DND-41 (cell line): ENCODE results near the gene AKR7A3.

Source experiments
- ATAC-seq: fragments of 200-7000 bp; cut with Tn5 transposase; 3 replicates; pipeline ENCODE4 v1.9.1; 2021; ENCODE audit warnings: low read depth; ENCODE audit not compliant: insufficient read depth
- DNase-seq: peaks from one replicate; pipeline ENCODE4 v3.0.0-alpha.2; 2020
- H2AFZ ChIP-seq: 2 replicates; pipeline ENCODE4 v1.6.0; 2012; ENCODE audit warnings: low read depth, low read length
- H3K27ac ChIP-seq: 2 replicates; pipeline ENCODE4 v1.5.1; 2012; ENCODE audit warnings: low read length, inconsistent platforms
- H3K27me3 ChIP-seq: fragments of 200-600 bp; sonication (generic); 2 replicates; pipeline ENCODE4 v1.6.0; 2012; ENCODE audit warnings: low read length, mild to moderate bottlenecking, inconsistent platforms; ENCODE audit not compliant: insufficient read depth, poor library complexity
- H3K36me3 ChIP-seq: 2 replicates; pipeline ENCODE4 v1.5.1; 2012; ENCODE audit warnings: low read length, inconsistent platforms; ENCODE audit not compliant: insufficient read depth
- H3K4me1 ChIP-seq: 2 replicates; pipeline ENCODE4 v1.5.1; 2012; ENCODE audit warnings: mild to moderate bottlenecking, low read length; ENCODE audit not compliant: insufficient read depth
- H3K4me2 ChIP-seq: 2 replicates; pipeline ENCODE4 v1.6.0; 2012; ENCODE audit warnings: mild to moderate bottlenecking, moderate library complexity, low read length, inconsistent platforms; ENCODE audit not compliant: insufficient read depth
- H3K4me3 ChIP-seq, 2 experiments: fragments of 200-600 bp in 1 of 2; shearing (Covaris generic) in 1 of 2; 2 replicates each; pipeline ENCODE4 v1.5.1; 2012 to 2016; ENCODE audit warnings: inconsistent platforms in 2 of 2, low read length in 2 of 2, mild to moderate bottlenecking in 2 of 2, low read depth in 1 of 2, moderate library complexity in 1 of 2
- H3K79me2 ChIP-seq: 2 replicates; pipeline ENCODE4 v1.6.0; 2012; ENCODE audit warnings: low read length, inconsistent platforms; ENCODE audit not compliant: insufficient read depth
- H3K9ac ChIP-seq: 2 replicates; pipeline ENCODE4 v1.6.0; 2012; ENCODE audit warnings: low read depth, mild to moderate bottlenecking, inconsistent platforms, low read length, moderate library complexity
- H3K9me3 ChIP-seq: 2 replicates; pipeline ENCODE4 v1.5.1; 2012; ENCODE audit warnings: low read length, moderate library complexity, mild to moderate bottlenecking, inconsistent platforms; ENCODE audit not compliant: insufficient read depth, severe bottlenecking
- H4K20me1 ChIP-seq: 2 replicates; pipeline ENCODE4 v1.6.0; 2012; ENCODE audit warnings: low read length; ENCODE audit not compliant: insufficient read depth
- EZH2 ChIP-seq: IDR thresholded peaks from 3 replicates; pipeline ENCODE4 v1.6.1; 2012; ENCODE audit warnings: borderline replicate concordance, low read depth, mild to moderate bottlenecking, moderate library complexity, low read length, inconsistent platforms; ENCODE audit not compliant: severe bottlenecking
- TF ChIP-seq, protein P1 (sequence below): IDR thresholded peaks from 2 replicates; pipeline ENCODE4 v1.5.1; 2012; ENCODE audit warnings: borderline replicate concordance, low read length, moderate library complexity, mild to moderate bottlenecking; ENCODE audit not compliant: poor library complexity, severe bottlenecking; ENCODE audit errors: extremely low read depth

AKR7A3 gene

DNA sequence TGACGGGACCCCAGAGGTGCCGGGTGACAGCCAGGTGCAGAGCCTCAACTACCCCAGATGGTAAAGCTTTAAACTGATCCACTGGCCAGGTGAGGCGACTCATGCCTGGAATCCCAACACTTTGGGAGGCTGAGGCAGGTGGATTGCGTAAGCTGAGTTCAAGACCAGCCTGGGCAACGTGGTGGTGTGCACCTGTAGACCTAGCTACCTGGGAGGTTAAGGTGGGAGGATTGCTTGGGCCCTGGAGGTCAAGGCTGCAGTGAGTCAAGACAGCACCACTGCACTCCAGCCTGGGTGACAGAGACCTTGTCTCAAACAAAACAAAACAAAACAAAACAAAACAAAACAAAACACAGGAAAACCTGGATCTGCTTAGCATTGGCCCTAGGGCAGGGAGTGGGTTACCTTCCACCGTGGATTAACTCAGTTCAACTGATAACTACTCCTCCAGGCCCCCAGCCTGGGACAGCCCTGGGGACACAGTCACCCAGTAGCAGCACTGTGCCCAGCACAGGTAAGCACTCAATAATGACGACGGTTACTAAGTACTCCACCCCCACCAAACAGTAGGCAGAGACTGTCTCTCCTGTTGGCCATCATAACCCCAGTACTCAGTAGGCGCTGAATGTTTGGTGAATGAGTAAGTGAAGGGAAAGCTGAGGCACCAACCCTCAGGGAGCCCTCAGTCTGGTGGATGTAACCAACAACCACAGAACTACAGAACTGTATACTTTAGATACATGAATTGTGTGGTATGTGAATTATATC, 45.2 kb upstream of the AKR7A3 start:
- DNase-seq, result no peak
- no peak overlapping the region for H3K4me3 ChIP-seq
- no peak for ATAC-seq
- H4K20me1 ChIP-seq, result no peaks in the 10 kb centered on the region; the same call in 1 of the 2 replicates
- H3K79me2 ChIP-seq, result no peaks in the 10 kb centered on the region
- no peaks in the 10 kb centered on the region for H3K4me1 ChIP-seq
- H3K27me3 ChIP-seq, result no peaks in the 10 kb centered on the region
- TF ChIP-seq EZH2, result no peak
- TF ChIP-seq, protein P1, sequence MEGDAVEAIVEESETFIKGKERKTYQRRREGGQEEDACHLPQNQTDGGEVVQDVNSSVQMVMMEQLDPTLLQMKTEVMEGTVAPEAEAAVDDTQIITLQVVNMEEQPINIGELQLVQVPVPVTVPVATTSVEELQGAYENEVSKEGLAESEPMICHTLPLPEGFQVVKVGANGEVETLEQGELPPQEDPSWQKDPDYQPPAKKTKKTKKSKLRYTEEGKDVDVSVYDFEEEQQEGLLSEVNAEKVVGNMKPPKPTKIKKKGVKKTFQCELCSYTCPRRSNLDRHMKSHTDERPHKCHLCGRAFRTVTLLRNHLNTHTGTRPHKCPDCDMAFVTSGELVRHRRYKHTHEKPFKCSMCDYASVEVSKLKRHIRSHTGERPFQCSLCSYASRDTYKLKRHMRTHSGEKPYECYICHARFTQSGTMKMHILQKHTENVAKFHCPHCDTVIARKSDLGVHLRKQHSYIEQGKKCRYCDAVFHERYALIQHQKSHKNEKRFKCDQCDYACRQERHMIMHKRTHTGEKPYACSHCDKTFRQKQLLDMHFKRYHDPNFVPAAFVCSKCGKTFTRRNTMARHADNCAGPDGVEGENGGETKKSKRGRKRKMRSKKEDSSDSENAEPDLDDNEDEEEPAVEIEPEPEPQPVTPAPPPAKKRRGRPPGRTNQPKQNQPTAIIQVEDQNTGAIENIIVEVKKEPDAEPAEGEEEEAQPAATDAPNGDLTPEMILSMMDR, result no peak
- H2AFZ ChIP-seq, result no peak overlapping the region
- no peak overlapping the region for H3K9ac ChIP-seq
- peaks cover 6% of the 10 kb centered on the region; the same call in 1 of the 2 replicates for H3K36me3 ChIP-seq
- H3K9me3 ChIP-seq, result no peaks in the 10 kb centered on the region
- H3K27ac ChIP-seq, result no peak overlapping the region; the same call in 1 of the 2 replicates
- no peak overlapping the region for H3K4me2 ChIP-seq

DNA sequence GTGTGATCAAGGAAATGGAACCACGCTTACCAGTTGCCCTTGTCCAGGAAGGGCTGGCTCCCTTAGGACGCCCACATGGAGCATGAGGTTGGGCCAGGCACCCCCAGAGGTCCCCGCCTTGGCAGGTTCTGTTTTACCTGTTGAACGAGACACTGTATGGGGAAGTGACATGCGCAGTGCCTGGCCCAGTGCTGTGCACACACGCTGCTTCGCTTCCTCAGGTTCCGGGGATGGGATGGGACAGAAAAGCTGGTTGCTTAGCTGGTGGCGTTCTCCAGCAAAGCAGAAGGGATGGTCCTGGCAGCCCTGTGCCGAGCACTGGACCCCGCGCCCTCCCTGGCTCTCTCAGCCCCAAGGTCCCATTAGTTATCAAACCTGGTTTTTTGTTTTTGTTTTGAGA, 44.3 kb upstream of the AKR7A3 start:
- Histone ChIP-seq H3K4me1 (no peaks in the 10 kb centered on the region), H3K36me3 (peaks cover 5% of the 10 kb centered on the region; the same call in 1 of the 2 replicates), H3K79me2 (no peaks in the 10 kb centered on the region), H3K4me3 (no peak overlapping the region), H3K9me3 (no peaks in the 10 kb centered on the region), H4K20me1 (no peaks in the 10 kb centered on the region; the same call in 1 of the 2 replicates), H2AFZ (no peak overlapping the region), H3K27me3 (no peaks in the 10 kb centered on the region), H3K27ac (no peak overlapping the region), H3K4me2 (no peak overlapping the region), H3K9ac (no peak overlapping the region)
- TF ChIP-seq, protein P1, result no peak
- TF ChIP-seq EZH2, result no peak
- ATAC-seq (no peak), DNase-seq (no peak)

DNA sequence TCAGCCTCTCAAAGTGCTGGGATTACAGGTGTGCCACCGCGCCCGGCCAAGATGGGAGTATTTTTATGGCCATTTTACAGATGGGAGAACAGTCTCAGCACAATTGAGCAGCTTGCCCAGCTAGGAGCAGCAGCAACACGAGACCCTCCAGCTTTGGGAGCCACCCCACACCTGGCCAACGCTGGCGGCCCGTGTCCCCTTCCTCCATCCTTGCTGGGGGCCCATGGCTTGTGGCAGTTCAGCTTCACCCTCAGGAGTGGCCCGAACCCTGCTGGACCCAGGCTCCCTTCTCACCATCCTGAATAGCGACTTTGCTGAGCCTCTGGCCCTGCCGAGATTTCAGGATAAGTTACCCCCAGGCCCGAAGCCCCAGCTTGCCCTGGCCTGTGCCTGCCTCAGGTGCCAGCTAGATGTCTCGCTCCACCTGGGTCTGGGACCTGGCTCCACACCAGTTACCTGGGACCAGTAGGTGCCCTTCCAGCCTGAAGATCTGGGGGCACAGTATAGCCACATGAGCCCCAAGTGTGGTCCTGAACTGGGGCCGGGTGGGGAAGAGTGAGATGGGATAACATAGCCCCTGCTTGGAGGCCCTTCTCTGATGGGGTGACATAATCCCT, 42.8 kb upstream of the AKR7A3 start:
- Histone ChIP-seq H3K9me3 (no peaks in the 10 kb centered on the region), H3K27ac (no peak overlapping the region), H2AFZ (no peak overlapping the region), H3K36me3 (peaks cover 12% of the 10 kb centered on the region), H3K4me3 (no peak overlapping the region), H4K20me1 (no peaks in the 10 kb centered on the region; the same call in 1 of the 2 replicates), H3K4me1 (no peaks in the 10 kb centered on the region), H3K4me2 (no peak overlapping the region), H3K27me3 (no peaks in the 10 kb centered on the region), H3K79me2 (no peaks in the 10 kb centered on the region), H3K9ac (no peak overlapping the region)
- no peak for ATAC-seq
- TF ChIP-seq EZH2, result no peak
- TF ChIP-seq, protein P1, result no peak
- DNase-seq, result no peak
